Measurements from ENCODE around the gene RNPS1. TPM values are rescaled to one million over a fixed set of nuclear protein-coding genes. Genes with fewer than 3 reads are reported as not detected.

The RNPS1 gene
- total and polyA plus RNA-seq, 2 donors (not counting 1 experiment from before 2014, with no cell fraction given): 38.1 to 115 TPM

DNA sequence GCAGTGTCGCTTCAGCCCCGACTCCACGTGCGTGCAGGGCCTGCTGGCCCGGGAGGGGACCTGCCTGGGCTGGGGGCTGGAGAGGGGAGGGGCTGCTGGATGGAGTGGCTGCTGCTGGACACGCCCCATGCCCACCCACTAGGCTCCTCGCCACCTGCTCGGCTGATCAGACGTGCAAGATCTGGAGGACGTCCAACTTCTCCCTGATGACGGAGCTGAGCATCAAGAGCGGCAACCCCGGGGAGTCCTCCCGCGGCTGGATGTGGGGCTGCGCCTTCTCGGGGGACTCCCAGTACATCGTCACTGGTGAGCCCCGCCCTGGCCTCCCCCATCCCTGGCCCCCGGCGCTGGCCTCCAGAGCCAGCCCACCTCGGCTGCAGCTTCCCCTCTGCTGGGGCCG is 59.6 kb downstream of the RNPS1 start:
- Histone ChIP-seq H3K27me3 (ENCODE audit: control insufficient read depth, insufficient read depth, low read length) (no peaks in the 10 kb centered on the region), H3K79me2 (ENCODE audit: control insufficient read depth, insufficient read depth, low read length) (peaks cover 15% of the 10 kb centered on the region), H3K4me1 (ENCODE audit: control insufficient read depth, extremely low read depth, insufficient read depth, low read length) (peaks cover 9% of the 10 kb centered on the region), H3K27ac (ENCODE audit: insufficient read depth, low read length) (no peak overlapping the region), H4K20me1 (ENCODE audit: control insufficient read depth, extremely low read depth, insufficient read depth, low read length) (no peaks in the 10 kb centered on the region), H3K36me3 (ENCODE audit: control insufficient read depth, insufficient read depth, low read length) (peaks cover 27% of the 10 kb centered on the region), H3K9me3 (ENCODE audit: control insufficient read depth, insufficient read depth, low read depth, low read length) (no peaks in the 10 kb centered on the region), H3K4me2 (ENCODE audit: extremely low read depth, insufficient read depth, low read length) (no peak overlapping the region), H3K9ac (ENCODE audit: insufficient read depth, low read length) (no peak overlapping the region), H2AFZ (ENCODE audit: low read length) (no peak overlapping the region), H3K4me3 (replicated peaks in 1 of 4; ENCODE audit: control extremely low read depth in 1 of 4, insufficient read depth in 1 of 4, low read depth in 3 of 4, low read length in 4 of 4) (no peak overlapping the region)
- no peak for DNase-seq (ENCODE audit: low read depth in 2 of 2)
- TF ChIP-seq EZH2 (IDR thresholded peaks at IDR 0.05; ENCODE audit: low read length, missing control alignments) (no peak), CTCF (conservative IDR thresholded peaks at IDR 0.05 in 1 of 2, IDR thresholded peaks at IDR 0.05 in 1 of 2; ENCODE audit: low read depth in 1 of 2, low read length in 2 of 2) (no peak)

- Histone ChIP-seq H3K27me3 (ENCODE audit: control insufficient read depth, insufficient read depth, low read length) (no peaks in the 10 kb centered on the region), H3K9me3 (ENCODE audit: control insufficient read depth, insufficient read depth, low read depth, low read length) (no peaks in the 10 kb centered on the region), H4K20me1 (ENCODE audit: control insufficient read depth, extremely low read depth, insufficient read depth, low read length) (no peaks in the 10 kb centered on the region), H3K36me3 (ENCODE audit: control insufficient read depth, insufficient read depth, low read length) (peaks cover 27% of the 10 kb centered on the region), H3K4me3 (replicated peaks in 1 of 4; ENCODE audit: control extremely low read depth in 1 of 4, insufficient read depth in 1 of 4, low read depth in 3 of 4, low read length in 4 of 4) (no peak overlapping the region), H3K79me2 (ENCODE audit: control insufficient read depth, insufficient read depth, low read length) (peaks cover 11% of the 10 kb centered on the region), H3K4me2 (ENCODE audit: extremely low read depth, insufficient read depth, low read length) (no peak overlapping the region), H3K4me1 (ENCODE audit: control insufficient read depth, extremely low read depth, insufficient read depth, low read length) (peaks cover 7% of the 10 kb centered on the region), H2AFZ (ENCODE audit: low read length) (no peak overlapping the region), H3K27ac (ENCODE audit: insufficient read depth, low read length) (no peak overlapping the region), H3K9ac (ENCODE audit: insufficient read depth, low read length) (no peak overlapping the region)
- no peak for TF ChIP-seq EZH2 (IDR thresholded peaks at IDR 0.05; ENCODE audit: low read length, missing control alignments)
- TF ChIP-seq CTCF (conservative IDR thresholded peaks at IDR 0.05 in 1 of 2, IDR thresholded peaks at IDR 0.05 in 1 of 2; ENCODE audit: low read depth in 1 of 2, low read length in 2 of 2): no peak
- no peak for DNase-seq (ENCODE audit: low read depth in 2 of 2)
These were observed 60.1 kb downstream of the RNPS1 start for GRCh38 chr16:2207872-2208271.

DNA sequence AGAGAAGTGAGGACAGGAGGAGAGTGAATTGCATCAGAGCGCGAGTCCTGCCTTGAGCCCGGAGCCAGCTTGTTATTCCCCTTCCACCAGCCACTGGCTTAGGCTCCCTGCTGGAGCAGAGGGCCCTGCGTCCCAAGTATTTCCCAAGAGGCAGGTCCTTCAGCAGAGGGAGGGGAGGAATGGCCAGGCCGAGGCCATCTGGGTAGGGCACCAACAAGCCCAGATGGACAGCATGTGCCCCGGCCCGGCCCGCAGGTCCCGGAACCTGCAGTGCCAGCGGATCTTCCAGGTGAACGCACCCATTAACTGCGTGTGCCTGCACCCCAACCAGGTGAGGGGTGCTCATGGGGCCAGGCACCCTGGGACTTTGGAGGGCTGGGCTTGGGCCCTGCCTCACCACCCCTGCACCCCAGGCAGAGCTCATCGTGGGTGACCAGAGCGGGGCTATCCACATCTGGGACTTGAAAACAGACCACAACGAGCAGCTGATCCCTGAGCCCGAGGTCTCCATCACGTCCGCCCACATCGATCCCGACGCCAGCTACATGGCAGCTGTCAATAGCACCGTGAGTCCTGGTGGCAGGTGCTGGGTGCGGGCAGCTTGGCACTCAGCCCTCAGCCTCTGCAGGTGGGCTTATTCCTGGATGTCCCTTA is 61.0 kb downstream of the RNPS1 start:
- H3K27me3 ChIP-seq (ENCODE audit: control insufficient read depth, insufficient read depth, low read length): no peaks in the 10 kb centered on the region
- peaks cover 7% of the 10 kb centered on the region for H3K79me2 ChIP-seq (ENCODE audit: control insufficient read depth, insufficient read depth, low read length)
- TF ChIP-seq EZH2 (IDR thresholded peaks at IDR 0.05; ENCODE audit: low read length, missing control alignments): no peak
- TF ChIP-seq CTCF (conservative IDR thresholded peaks at IDR 0.05 in 1 of 2, IDR thresholded peaks at IDR 0.05 in 1 of 2; ENCODE audit: low read depth in 1 of 2, low read length in 2 of 2): no peak
- no peaks in the 10 kb centered on the region for H4K20me1 ChIP-seq (ENCODE audit: control insufficient read depth, extremely low read depth, insufficient read depth, low read length)
- no peak for DNase-seq (ENCODE audit: low read depth in 2 of 2)
- no peak overlapping the region for H3K9ac ChIP-seq (ENCODE audit: insufficient read depth, low read length)
- peaks cover 2% of the 10 kb centered on the region for H3K4me1 ChIP-seq (ENCODE audit: control insufficient read depth, extremely low read depth, insufficient read depth, low read length)
- no peaks in the 10 kb centered on the region for H3K9me3 ChIP-seq (ENCODE audit: control insufficient read depth, insufficient read depth, low read depth, low read length)
- no peak overlapping the region for H2AFZ ChIP-seq (ENCODE audit: low read length)
- no peak overlapping the region for H3K4me2 ChIP-seq (ENCODE audit: extremely low read depth, insufficient read depth, low read length)
- no peak overlapping the region for H3K4me3 ChIP-seq (replicated peaks in 1 of 4; ENCODE audit: control extremely low read depth in 1 of 4, insufficient read depth in 1 of 4, low read depth in 3 of 4, low read length in 4 of 4)
- H3K27ac ChIP-seq (ENCODE audit: insufficient read depth, low read length): no peak overlapping the region
- peaks cover 25% of the 10 kb centered on the region for H3K36me3 ChIP-seq (ENCODE audit: control insufficient read depth, insufficient read depth, low read length)

All from fibroblast of lung (primary cell).